Sigmoid colon (tissue), 4 donors: ENCODE results near the gene PCDHA10.

Source experiments
- CTCF ChIP-seq, 4 experiments: fragments of 450-650 bp in 3 of 4; fragments of 200-600 bp in 1 of 4; IDR thresholded peaks; one replicate each; pipeline ENCODE4 v1.5.1; 2016 to 2019; ENCODE audit warnings: antibody characterized with exemption in 4 of 4, mild to moderate bottlenecking in 3 of 4, moderate library complexity in 2 of 4
- EP300 ChIP-seq, 4 donors: sonication (generic); formaldehyde crosslinking; IDR thresholded peaks; one replicate each; pipeline ENCODE4 v1.6.1; 2017; ENCODE audit warnings: antibody characterized with exemption in 4 of 4
- POLR2A ChIP-seq, 2 donors: fragments of 450-650 bp; IDR thresholded peaks; one replicate each; pipeline ENCODE4 v1.6.1; 2016; ENCODE audit warnings: antibody characterized with exemption in 2 of 2, mild to moderate bottlenecking in 2 of 2, moderate library complexity in 2 of 2
- POLR2AphosphoS5 ChIP-seq, 4 donors: sonication (generic); formaldehyde crosslinking; IDR thresholded peaks; one replicate each; pipeline ENCODE4 v1.6.1; 2017; ENCODE audit warnings: antibody characterized with exemption in 4 of 4

GRCh38 chr5:140916325-140916724 lies 60.6 kb downstream of the PCDHA10 start:
- TF ChIP-seq CTCF (IDR thresholded peaks at IDR 0.05) (no peak), POLR2A (IDR thresholded peaks at IDR 0.05) (no peak), POLR2AphosphoS5 (IDR thresholded peaks at IDR 0.05) (no peak), EP300 (IDR thresholded peaks at IDR 0.05) (no peak)
